Uterus (tissue), 4 donors: Measurements from ENCODE around the gene CCNF. TPM values are rescaled to one million over a fixed set of nuclear protein-coding genes. Genes with fewer than 3 reads are reported as not detected.

Experiments
- DNase-seq, 2 donors: peaks; one replicate each; pipeline ENCODE4 v3.0.0-alpha.2; 2019 to 2020
- H3K27ac ChIP-seq, 2 donors: fragments of 200-600 bp; sonication (generic); 1 replicate in 1 of 2; 2 replicates in 1 of 2; pipeline ENCODE4 v1.5.1; 2016 to 2018
- H3K27me3 ChIP-seq, 2 donors: fragments of 200-600 bp; sonication (generic); one replicate each; pipeline ENCODE4 v1.5.1; 2018 to 2019; ENCODE audit warnings: control low read depth in 1 of 2
- H3K36me3 ChIP-seq, 2 donors: fragments of 200-600 bp; sonication (generic); one replicate each; pipeline ENCODE4 v1.5.1; 2019; ENCODE audit warnings: control low read depth in 1 of 2
- H3K4me1 ChIP-seq, 2 donors: fragments of 200-600 bp; sonication (generic); one replicate each; pipeline ENCODE4 v1.5.1; 2018 to 2019; ENCODE audit warnings: control low read depth in 1 of 2
- H3K4me3 ChIP-seq, 2 donors: fragments of 200-600 bp; sonication (generic); 1 replicate in 1 of 2; 2 replicates in 1 of 2; pipeline ENCODE4 v1.5.1; 2018 to 2019; ENCODE audit warnings: mild to moderate bottlenecking in 1 of 2
- H3K9me3 ChIP-seq, 2 donors: fragments of 200-600 bp; sonication (generic); one replicate each; pipeline ENCODE4 v1.5.1; 2019; ENCODE audit warnings: control low read depth in 1 of 2
- POLR2A ChIP-seq, 2 donors: fragments of 450-650 bp; IDR thresholded peaks; one replicate each; pipeline ENCODE4 v1.6.1; 2016; ENCODE audit warnings: antibody characterized with exemption in 2 of 2, mild to moderate bottlenecking in 1 of 2, moderate library complexity in 1 of 2
- intact Hi-C: fragments of 100-400 bp; cut with DNase I; formaldehyde crosslinking; loops from one replicate; pipeline ENCODE4 v1.15.1; 2023; ENCODE audit warnings: low total_unique reads
- total RNA-seq, 4 donors: library from RNA; depleted of rRNA in 3 of 4; stranded (reverse); fragments of >200 nt in 3 of 4; gene quantifications; one replicate each; pipeline versions ENCODE4 v1.1.0 to v1.2.4, GENCODE V29; 2014 to 2023
- TF ChIP-seq, protein P1 (sequence below), 4 experiments: fragments of 200-600 bp in 2 of 4; fragments of 450-650 bp in 2 of 4; sonication (generic) in 2 of 4; IDR thresholded peaks; one replicate each; pipeline ENCODE4 v1.5.1; 2016 to 2019; ENCODE audit warnings: antibody characterized with exemption in 4 of 4, mild to moderate bottlenecking in 2 of 4, moderate library complexity in 1 of 4
- donor health status: DM: yes; HTN: yes; CAD: no.

The CCNF gene
- total RNA-seq, 4 donors from 2014 or later: under 0.01 to 11.8 (median 1.9) TPM; not detected in 1

DNA sequence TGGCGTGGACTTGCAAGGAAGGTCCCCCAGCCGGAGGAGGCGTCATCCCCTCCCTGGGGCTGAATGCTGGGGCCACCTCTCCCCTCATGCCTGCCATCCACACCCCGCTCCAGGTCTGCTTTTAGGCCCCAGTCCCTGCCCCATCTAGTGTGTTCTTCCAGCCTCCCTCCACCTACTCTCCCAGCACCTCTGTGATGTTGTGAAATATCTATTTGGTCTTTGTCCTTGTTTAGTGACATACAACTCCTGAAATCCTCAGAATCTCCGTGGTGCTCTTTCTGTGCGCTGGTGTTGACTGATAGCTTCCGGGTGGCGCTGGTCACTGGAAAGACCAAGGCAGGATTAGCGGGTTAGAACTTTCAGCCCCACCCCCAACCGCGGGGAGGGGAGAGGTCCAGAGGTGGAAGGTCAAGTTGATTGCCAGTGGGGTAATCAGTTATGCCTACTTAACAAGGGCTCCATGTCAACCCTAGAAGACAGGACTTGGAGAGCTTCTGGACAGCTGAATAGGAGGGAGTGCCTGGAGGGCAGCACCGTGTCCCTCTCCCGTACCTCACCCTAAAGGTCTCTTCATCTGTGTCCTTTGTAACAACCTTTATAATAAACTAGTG lies 55.8 kb downstream of the CCNF start:
- Histone ChIP-seq H3K9me3 (no peaks in the 10 kb centered on the region), H3K27me3 (no peaks in the 10 kb centered on the region), H3K27ac (no peak overlapping the region), H3K36me3 (no peaks in the 10 kb centered on the region), H3K4me1 (peaks cover 0 to 11% of the 10 kb centered on the region in 2 donors), H3K4me3 (no peak overlapping the region)
- TF ChIP-seq POLR2A (IDR thresholded peaks at IDR 0.05): no peak
- TF ChIP-seq, protein P1, sequence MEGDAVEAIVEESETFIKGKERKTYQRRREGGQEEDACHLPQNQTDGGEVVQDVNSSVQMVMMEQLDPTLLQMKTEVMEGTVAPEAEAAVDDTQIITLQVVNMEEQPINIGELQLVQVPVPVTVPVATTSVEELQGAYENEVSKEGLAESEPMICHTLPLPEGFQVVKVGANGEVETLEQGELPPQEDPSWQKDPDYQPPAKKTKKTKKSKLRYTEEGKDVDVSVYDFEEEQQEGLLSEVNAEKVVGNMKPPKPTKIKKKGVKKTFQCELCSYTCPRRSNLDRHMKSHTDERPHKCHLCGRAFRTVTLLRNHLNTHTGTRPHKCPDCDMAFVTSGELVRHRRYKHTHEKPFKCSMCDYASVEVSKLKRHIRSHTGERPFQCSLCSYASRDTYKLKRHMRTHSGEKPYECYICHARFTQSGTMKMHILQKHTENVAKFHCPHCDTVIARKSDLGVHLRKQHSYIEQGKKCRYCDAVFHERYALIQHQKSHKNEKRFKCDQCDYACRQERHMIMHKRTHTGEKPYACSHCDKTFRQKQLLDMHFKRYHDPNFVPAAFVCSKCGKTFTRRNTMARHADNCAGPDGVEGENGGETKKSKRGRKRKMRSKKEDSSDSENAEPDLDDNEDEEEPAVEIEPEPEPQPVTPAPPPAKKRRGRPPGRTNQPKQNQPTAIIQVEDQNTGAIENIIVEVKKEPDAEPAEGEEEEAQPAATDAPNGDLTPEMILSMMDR (IDR thresholded peaks at IDR 0.05): no peak
- intact Hi-C loops: no loop called here
- no peak for DNase-seq

DNA sequence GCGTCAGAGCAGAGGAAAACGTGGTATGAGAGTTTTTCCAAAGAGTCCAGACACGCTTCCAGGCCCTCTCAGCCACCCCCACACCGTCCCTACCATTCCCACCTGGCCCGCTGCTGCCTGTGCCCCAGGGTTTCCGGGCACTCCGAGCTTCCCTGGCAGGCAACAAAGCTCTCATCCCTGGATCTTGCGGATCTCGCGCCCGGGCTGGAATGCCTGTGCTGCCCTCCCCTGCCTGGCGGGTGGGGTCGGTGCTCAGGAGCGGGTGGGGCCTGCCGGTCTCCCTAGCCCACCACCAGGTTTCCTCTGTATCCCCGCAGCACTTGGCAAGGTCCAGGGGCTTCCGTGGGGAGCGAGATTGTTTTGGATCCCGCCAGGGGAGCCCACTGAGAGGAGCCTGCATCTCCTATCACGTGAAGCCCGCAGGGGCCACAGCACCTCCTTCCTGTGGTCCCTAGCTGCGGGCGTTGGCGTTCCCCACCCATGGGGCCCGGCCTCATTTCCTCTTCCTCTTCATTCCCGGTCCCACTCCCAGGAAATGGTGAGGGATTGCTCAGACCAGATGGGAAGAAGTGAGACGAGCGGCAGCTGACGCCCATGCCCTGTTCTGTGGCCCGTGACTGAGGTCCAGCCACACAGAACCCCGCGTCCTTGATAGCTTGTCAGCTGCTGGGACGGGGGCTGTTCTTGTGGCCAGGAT lies 56.7 kb downstream of the CCNF start:
- Histone ChIP-seq H3K36me3 (no peaks in the 10 kb centered on the region), H3K4me1 (peaks cover 0 to 11% of the 10 kb centered on the region in 2 donors), H3K4me3 (no peak overlapping the region), H3K9me3 (no peaks in the 10 kb centered on the region), H3K27ac (no peak overlapping the region), H3K27me3 (no peaks in the 10 kb centered on the region)
- intact Hi-C loops: no loop called here
- TF ChIP-seq, protein P1 (IDR thresholded peaks at IDR 0.05): no peak
- no peak for TF ChIP-seq POLR2A (IDR thresholded peaks at IDR 0.05)
- DNase-seq: no peak

DNA sequence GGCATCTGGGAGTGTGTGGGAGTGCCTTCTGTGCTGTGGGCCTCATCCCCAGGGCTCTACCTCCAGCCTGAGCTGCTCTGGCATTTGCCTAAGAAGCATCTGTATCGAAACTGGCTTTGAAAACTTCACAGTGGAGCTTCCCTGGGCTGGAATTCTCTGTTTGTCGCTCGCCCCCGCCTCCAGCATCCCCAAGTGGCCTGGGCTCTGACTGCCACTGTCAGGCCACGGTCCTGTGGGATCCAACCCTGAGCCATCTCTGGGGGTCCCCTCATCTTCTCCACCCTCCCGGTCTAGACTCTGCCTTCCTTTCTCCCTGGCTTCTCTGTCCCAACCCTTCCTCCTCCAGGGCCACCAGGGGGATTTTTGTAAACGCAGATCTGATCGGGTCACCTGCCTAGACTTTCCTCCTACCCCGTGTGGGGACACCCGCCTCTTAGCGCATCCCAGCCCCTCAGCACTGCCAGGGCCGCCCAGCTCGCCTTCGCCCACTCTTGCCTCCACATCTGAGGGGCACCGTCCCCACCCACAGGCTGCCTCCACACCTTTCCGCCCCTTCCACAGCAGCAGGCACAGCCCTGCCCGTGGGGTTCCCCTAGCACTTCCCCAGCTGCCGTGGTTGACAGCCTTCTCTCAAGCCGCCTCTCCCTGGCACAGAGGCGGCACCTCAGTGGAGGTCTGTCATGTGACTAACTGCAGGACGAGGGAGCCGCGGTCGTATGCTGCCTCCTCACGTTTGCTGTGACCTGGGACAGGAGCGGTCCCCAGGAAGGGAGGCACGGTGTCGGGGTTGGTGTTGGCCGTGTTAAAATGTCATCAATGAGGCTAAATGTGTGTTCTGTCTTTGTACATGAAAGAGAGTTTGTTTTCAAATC lies 57.6 kb downstream of the CCNF start:
- TF ChIP-seq, protein P1 (IDR thresholded peaks at IDR 0.05): no peak
- no peak for TF ChIP-seq POLR2A (IDR thresholded peaks at IDR 0.05)

DNA sequence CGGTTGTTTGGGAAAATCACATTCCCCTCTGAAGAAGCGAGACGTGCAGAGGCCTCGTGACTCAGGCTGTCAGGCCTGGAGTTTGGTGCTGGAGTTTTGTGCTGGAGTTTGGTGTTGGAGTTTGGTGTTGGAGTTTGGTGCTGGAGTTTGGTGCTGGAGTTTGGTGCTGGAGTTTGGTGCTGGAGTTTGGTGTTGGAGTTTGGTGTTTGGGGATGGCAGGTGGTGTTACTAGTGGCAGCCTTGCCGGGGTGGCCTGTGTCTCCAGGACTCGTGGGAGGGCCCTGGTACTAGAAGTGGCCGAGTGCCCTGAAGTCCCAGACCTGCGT lies 58.2 kb downstream of the CCNF start:
- H3K36me3 ChIP-seq: no peaks in the 10 kb centered on the region
- no peak for TF ChIP-seq POLR2A (IDR thresholded peaks at IDR 0.05)
- TF ChIP-seq, protein P1 (IDR thresholded peaks at IDR 0.05): no peak
- H3K27ac ChIP-seq: no peak overlapping the region
- intact Hi-C loops: no loop called here
- no peak overlapping the region for H3K4me3 ChIP-seq
- no peaks in the 10 kb centered on the region for H3K27me3 ChIP-seq
- peaks cover 0 to 11% of the 10 kb centered on the region in 2 donors for H3K4me1 ChIP-seq
- DNase-seq: no peak
- no peaks in the 10 kb centered on the region for H3K9me3 ChIP-seq

More for the DNA sequence above, 57.6 kb downstream of the CCNF start:
- intact Hi-C loops: no loop called here
- no peaks in the 10 kb centered on the region for H3K27me3 ChIP-seq
- H3K36me3 ChIP-seq: no peaks in the 10 kb centered on the region
- no peak overlapping the region for H3K4me3 ChIP-seq
- peaks cover 0 to 11% of the 10 kb centered on the region in 2 donors for H3K4me1 ChIP-seq
- no peak overlapping the region for H3K27ac ChIP-seq
- no peak for DNase-seq
- H3K9me3 ChIP-seq: no peaks in the 10 kb centered on the region
